ENCODE results near the gene STEAP4.

STEAP4 gene

DNA sequence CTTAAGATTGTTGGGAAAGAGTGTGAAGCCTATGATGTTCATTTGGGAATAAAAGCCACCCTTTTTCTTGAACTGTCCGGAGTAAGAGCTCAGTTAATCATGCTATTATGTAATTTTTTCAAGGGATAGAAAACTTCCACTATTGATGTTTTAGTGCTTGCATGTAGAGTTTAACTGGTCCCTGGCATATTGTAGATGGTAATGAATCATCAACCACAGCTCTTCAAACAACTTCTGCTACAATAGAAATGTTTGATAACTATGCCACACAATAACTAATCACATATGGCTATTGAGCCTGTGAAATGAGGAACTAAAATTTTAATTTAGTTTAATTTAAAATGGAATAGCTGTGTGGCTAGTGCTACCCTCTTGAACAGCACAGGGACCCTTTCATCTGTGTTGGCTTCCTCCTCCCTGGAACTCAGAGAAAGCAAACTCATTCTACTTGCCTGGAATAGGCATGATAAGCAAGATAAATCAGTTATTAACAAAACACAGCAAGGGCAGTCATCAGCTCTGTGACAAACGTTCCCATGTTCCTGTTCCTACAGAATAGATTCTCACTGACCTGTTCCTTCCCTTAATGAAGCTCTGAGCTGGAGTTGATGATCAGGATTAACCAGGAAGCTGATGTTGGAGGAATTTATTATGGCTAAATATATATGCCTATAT, 82.0 kb downstream of the STEAP4 start:
- DNase-seq (ENCODE audit: low read depth): no peak

DNA sequence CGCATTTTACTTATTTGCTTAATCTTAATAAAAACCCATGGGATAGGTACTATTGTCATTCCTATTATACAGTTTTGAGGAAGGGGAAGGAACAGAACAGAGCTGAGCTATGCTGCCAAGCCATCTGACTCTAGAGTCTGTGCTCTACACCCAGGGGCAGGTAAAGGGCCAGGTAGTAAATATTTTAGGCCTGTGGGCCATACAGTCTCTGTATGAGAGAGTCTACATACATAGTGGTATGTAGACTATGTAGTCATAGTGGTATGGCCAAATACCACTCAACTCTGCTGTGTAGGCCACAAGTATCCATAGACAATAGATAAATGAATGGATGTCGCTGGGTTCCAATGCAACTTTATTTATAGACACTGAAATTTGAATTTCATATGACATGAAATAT, 83.4 kb downstream of the STEAP4 start:
- no peak overlapping the region for H3K4me3 ChIP-seq (ENCODE audit: low read length)
- DNase-seq (ENCODE audit: low read depth): no peak
- TF ChIP-seq, protein P1, sequence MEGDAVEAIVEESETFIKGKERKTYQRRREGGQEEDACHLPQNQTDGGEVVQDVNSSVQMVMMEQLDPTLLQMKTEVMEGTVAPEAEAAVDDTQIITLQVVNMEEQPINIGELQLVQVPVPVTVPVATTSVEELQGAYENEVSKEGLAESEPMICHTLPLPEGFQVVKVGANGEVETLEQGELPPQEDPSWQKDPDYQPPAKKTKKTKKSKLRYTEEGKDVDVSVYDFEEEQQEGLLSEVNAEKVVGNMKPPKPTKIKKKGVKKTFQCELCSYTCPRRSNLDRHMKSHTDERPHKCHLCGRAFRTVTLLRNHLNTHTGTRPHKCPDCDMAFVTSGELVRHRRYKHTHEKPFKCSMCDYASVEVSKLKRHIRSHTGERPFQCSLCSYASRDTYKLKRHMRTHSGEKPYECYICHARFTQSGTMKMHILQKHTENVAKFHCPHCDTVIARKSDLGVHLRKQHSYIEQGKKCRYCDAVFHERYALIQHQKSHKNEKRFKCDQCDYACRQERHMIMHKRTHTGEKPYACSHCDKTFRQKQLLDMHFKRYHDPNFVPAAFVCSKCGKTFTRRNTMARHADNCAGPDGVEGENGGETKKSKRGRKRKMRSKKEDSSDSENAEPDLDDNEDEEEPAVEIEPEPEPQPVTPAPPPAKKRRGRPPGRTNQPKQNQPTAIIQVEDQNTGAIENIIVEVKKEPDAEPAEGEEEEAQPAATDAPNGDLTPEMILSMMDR (conservative IDR thresholded peaks at IDR 0.05; ENCODE audit: low read depth, low read length): no peak

More for the DNA sequence above, 82.0 kb downstream of the STEAP4 start:
- TF ChIP-seq, protein P1 (conservative IDR thresholded peaks at IDR 0.05; ENCODE audit: low read depth, low read length): no peak
- no peak overlapping the region for H3K4me3 ChIP-seq (ENCODE audit: low read length)
